HFFc6 (cell line): Measurements from ENCODE around the gene RGS9. TPM values are rescaled to one million over a fixed set of nuclear protein-coding genes. Genes with fewer than 3 reads are reported as not detected.

Experiments used
- DNase-seq: peaks from one replicate; pipeline ENCODE4 v3.0.0-alpha.2; 2018
- H3K27ac Mint-ChIP-seq: 2 replicates; pipeline ENCODE4 v1.8.0; 2020; ENCODE audit warnings: mild to moderate bottlenecking, mixed read lengths
- H3K27me3 Mint-ChIP-seq: 2 replicates; pipeline ENCODE4 v1.8.0; 2021; ENCODE audit warnings: mild to moderate bottlenecking, moderate library complexity, mixed read lengths; ENCODE audit not compliant: insufficient read depth
- H3K36me3 Mint-ChIP-seq: 2 replicates; pipeline ENCODE4 v1.8.0; 2021; ENCODE audit warnings: low read depth, mixed read lengths
- H3K4me1 Mint-ChIP-seq: 2 replicates; pipeline ENCODE4 v1.8.0; 2020; ENCODE audit warnings: low read depth, mixed read lengths
- H3K4me3 Mint-ChIP-seq: 2 replicates; pipeline ENCODE4 v1.8.0; 2020; ENCODE audit warnings: mild to moderate bottlenecking, moderate library complexity, mixed read lengths
- H3K9me3 Mint-ChIP-seq: 2 replicates; pipeline ENCODE4 v1.8.0; 2020; ENCODE audit warnings: mild to moderate bottlenecking, mixed read lengths
- CTCF ChIP-seq: fragments of 200-600 bp; sonication (generic); IDR thresholded peaks from 2 replicates; pipeline ENCODE4 v1.5.0; 2021; ENCODE audit warnings: antibody characterized with exemption, mild to moderate bottlenecking
- total RNA-seq, 6 experiments: library from RNA; stranded (reverse); fragmentation: NEBNext Ultra II Directional; extraction: Animal tissue kit (Norgen Biotek cat#: 25700); gene quantifications; 2 replicates in 1 of 6; 3 replicates in 5 of 6; pipeline ENCODE4 v1.2.3, GENCODE V29; 2021

Gene RGS9
- total RNA-seq, 6 experiments from 2014 or later = 0.31 to 0.97 (median 0.42) TPM

- Mint-ChIP-seq H3K27me3 (peaks cover 27% of the 10 kb centered on the region), H3K36me3 (no peaks in the 10 kb centered on the region; the same call in 1 of the 2 replicates), H3K9me3 (no peaks in the 10 kb centered on the region), H3K4me1 (peaks cover 8% of the 10 kb centered on the region), H3K4me3 (peak overlapping the region; percentile 84), H3K27ac (peak overlapping the region; percentile 86)
- DNase-seq = no peak
- TF ChIP-seq CTCF = no peak
Observed at GRCh38 chr17:65123757-65124675, 13.2 kb upstream of the RGS9 start.

- H3K9me3 Mint-ChIP-seq = no peaks in the 10 kb centered on the region
- DNase-seq = no peak
- no peaks in the 10 kb centered on the region for H3K36me3 Mint-ChIP-seq
- H3K4me1 Mint-ChIP-seq = peaks cover 22% of the 10 kb centered on the region
- peaks cover 22% of the 10 kb centered on the region for H3K27me3 Mint-ChIP-seq
- no peak overlapping the region for H3K4me3 Mint-ChIP-seq
- no peak overlapping the region for H3K27ac Mint-ChIP-seq
- TF ChIP-seq CTCF = no peak
Observed at GRCh38 chr17:65130832-65131231, 6.3 kb upstream of the RGS9 start.

GRCh38 chr17:65131240-65131639, 5.9 kb upstream of the RGS9 start:
- no peak for TF ChIP-seq CTCF
- Mint-ChIP-seq H3K9me3 (no peaks in the 10 kb centered on the region), H3K36me3 (no peaks in the 10 kb centered on the region), H3K27ac (no peak overlapping the region), H3K4me3 (no peak overlapping the region), H3K4me1 (peaks cover 22% of the 10 kb centered on the region), H3K27me3 (peaks cover 22% of the 10 kb centered on the region)
- DNase-seq = no peak

GRCh38 chr17:65131946-65132345, 5.2 kb upstream of the RGS9 start:
- Mint-ChIP-seq H3K36me3 (no peaks in the 10 kb centered on the region), H3K27me3 (peaks cover 22% of the 10 kb centered on the region), H3K4me3 (peak overlapping the region; percentile 6; the same call in 1 of the 2 replicates), H3K4me1 (peaks cover 22% of the 10 kb centered on the region), H3K9me3 (no peaks in the 10 kb centered on the region), H3K27ac (peak overlapping the region; percentile 50)
- TF ChIP-seq CTCF = no peak
- peak; percentile 95 for DNase-seq

- no peak for DNase-seq
- Mint-ChIP-seq H3K4me3 (no peak overlapping the region), H3K4me1 (peaks cover 28% of the 10 kb centered on the region), H3K27ac (no peak overlapping the region), H3K9me3 (no peaks in the 10 kb centered on the region), H3K36me3 (no peaks in the 10 kb centered on the region), H3K27me3 (peaks cover 11% of the 10 kb centered on the region; the same call in 1 of the 2 replicates)
- no peak for TF ChIP-seq CTCF
Observed at GRCh38 chr17:65134035-65134434, 3.1 kb upstream of the RGS9 start.
